Natural killer cell (primary cell): ENCODE measurements around the gene CFAP300. TPM values are rescaled to one million over a fixed set of nuclear protein-coding genes. Genes with fewer than 3 reads are reported as not detected.

Source experiments
- ATAC-seq, 3 donors: fragments of 150-1000 bp in 2 of 3; fragments of 200-7000 bp in 1 of 3; cut with Tn5 transposase; 1 replicate in 1 of 3; 2 replicates in 2 of 3; pipeline ENCODE4 v1.10.0; 2021; ENCODE audit warnings: mild to moderate bottlenecking in 2 of 3, moderate library complexity in 2 of 3
- DNase-seq, 2 donors: peaks; one replicate each; pipeline versions ENCODE4 v3.0.0 to v3.0.0-alpha.2; 2013 to 2021; ENCODE audit warnings: mixed read lengths in 1 of 2
- H3K27ac ChIP-seq: one replicate; pipeline ENCODE4 v1.5.1; 2013; ENCODE audit warnings: mild to moderate bottlenecking, low read length
- H3K27me3 ChIP-seq: one replicate; pipeline ENCODE4 v1.6.1; 2013; ENCODE audit warnings: low read length; ENCODE audit not compliant: control insufficient read depth, insufficient read depth
- H3K36me3 ChIP-seq: one replicate; pipeline ENCODE4 v1.6.1; 2013; ENCODE audit warnings: low read length; ENCODE audit not compliant: control insufficient read depth, insufficient read depth
- H3K4me1 ChIP-seq: one replicate; pipeline ENCODE4 v1.6.1; 2013; ENCODE audit warnings: low read length; ENCODE audit not compliant: control insufficient read depth, insufficient read depth
- H3K4me3 ChIP-seq: one replicate; pipeline ENCODE4 v1.5.1; 2013; ENCODE audit warnings: low read length
- H3K9me3 ChIP-seq: one replicate; pipeline ENCODE4 v1.6.1; 2013; ENCODE audit warnings: low read length; ENCODE audit not compliant: control insufficient read depth, insufficient read depth
- H3K27ac Mint-ChIP-seq, 2 donors: one replicate each; pipeline ENCODE4 v1.8.0; 2022; ENCODE audit warnings: mild to moderate bottlenecking in 2 of 2, mixed read lengths in 2 of 2, moderate library complexity in 1 of 2
- H3K27me3 Mint-ChIP-seq, 2 donors: one replicate each; pipeline ENCODE4 v1.8.0; 2022; ENCODE audit warnings: low read depth in 2 of 2, mixed read lengths in 2 of 2
- H3K36me3 Mint-ChIP-seq: one replicate; pipeline ENCODE4 v1.8.0; 2022; ENCODE audit warnings: mixed read lengths
- H3K4me1 Mint-ChIP-seq, 2 donors: one replicate each; pipeline ENCODE4 v1.8.0; 2022; ENCODE audit warnings: mixed read lengths in 2 of 2
- H3K4me3 Mint-ChIP-seq: one replicate; pipeline ENCODE4 v1.8.0; 2022; ENCODE audit warnings: mild to moderate bottlenecking, moderate library complexity, mixed read lengths
- H3K9me3 Mint-ChIP-seq, 2 donors: one replicate each; pipeline ENCODE4 v1.8.0; 2022; ENCODE audit warnings: mixed read lengths in 2 of 2
- WGBS: methylation state at CpG from one replicate; pipeline ENCODE4 v1.1.7; 2013; ENCODE audit warnings: missing lambda C conversion rate; ENCODE audit not compliant: insufficient coverage; 5-methylcytosine and 5-hydroxymethylcytosine counted together
- intact Hi-C: fragments of 100-400 bp; cut with micrococcal nuclease; formaldehyde crosslinking; loops from one replicate; pipeline ENCODE4 v1.14.2; 2022
- total RNA-seq, 4 donors: library from RNA; stranded (reverse); fragments of 120-200 nt in 1 of 4; gene quantifications; one replicate each; pipeline versions ENCODE4 v1.2.3 to v1.2.4, GENCODE V29; 2013 to 2022
- TF ChIP-seq, protein P1 (sequence below): fragments of 200-600 bp; IDR thresholded peaks from one replicate; pipeline ENCODE4 v1.8.0; 2022; ENCODE audit warnings: antibody characterized with exemption

CFAP300 gene
- total RNA-seq, 3 donors from 2014 or later (not counting 1 experiment from before 2014, with no cell fraction given) = not detected

DNA sequence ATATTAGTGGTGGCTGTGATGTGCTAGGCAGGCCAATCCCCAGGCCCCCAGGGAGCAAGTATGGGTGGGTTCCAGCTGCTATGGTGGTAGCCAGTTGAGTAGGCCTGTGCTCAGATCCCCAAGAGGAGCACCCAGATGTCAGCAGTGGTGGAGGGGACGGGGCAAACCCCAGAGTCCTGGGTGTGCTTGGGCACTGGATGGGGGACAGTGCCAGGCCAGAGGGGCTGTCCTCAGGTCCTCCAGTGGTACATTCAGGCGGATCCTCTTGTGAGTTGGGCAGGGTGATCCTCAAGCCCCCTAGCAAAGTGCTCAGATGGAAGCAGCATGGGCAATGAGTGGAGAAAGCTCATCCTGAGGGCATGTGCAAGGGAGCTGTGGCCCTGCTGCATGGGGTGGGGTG lies 26.0 kb downstream of the CFAP300 start:
- TF ChIP-seq, protein P1, sequence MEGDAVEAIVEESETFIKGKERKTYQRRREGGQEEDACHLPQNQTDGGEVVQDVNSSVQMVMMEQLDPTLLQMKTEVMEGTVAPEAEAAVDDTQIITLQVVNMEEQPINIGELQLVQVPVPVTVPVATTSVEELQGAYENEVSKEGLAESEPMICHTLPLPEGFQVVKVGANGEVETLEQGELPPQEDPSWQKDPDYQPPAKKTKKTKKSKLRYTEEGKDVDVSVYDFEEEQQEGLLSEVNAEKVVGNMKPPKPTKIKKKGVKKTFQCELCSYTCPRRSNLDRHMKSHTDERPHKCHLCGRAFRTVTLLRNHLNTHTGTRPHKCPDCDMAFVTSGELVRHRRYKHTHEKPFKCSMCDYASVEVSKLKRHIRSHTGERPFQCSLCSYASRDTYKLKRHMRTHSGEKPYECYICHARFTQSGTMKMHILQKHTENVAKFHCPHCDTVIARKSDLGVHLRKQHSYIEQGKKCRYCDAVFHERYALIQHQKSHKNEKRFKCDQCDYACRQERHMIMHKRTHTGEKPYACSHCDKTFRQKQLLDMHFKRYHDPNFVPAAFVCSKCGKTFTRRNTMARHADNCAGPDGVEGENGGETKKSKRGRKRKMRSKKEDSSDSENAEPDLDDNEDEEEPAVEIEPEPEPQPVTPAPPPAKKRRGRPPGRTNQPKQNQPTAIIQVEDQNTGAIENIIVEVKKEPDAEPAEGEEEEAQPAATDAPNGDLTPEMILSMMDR = no peak
- H3K4me1 Mint-ChIP-seq = no peaks in the 10 kb centered on the region
- no peak overlapping the region for H3K4me3 Mint-ChIP-seq
- DNase-seq (no peak), ATAC-seq (no peak)
- H3K27me3 Mint-ChIP-seq = peaks cover 0 to 5% of the 10 kb centered on the region in 2 donors
- Histone ChIP-seq H3K27me3 (peaks cover 3% of the 10 kb centered on the region), H3K4me1 (no peaks in the 10 kb centered on the region), H3K9me3 (peaks cover 14% of the 10 kb centered on the region), H3K4me3 (no peak overlapping the region), H3K27ac (no peak overlapping the region), H3K36me3 (no peaks in the 10 kb centered on the region)
- intact Hi-C loops = no loop called here
- peaks cover 11% of the 10 kb centered on the region for H3K36me3 Mint-ChIP-seq
- no peak overlapping the region for H3K27ac Mint-ChIP-seq
- 90% methylated on average over 2 of the region's 2 CpGs for WGBS
- H3K9me3 Mint-ChIP-seq = peaks cover 8 to 22% of the 10 kb centered on the region in 2 donors

DNA sequence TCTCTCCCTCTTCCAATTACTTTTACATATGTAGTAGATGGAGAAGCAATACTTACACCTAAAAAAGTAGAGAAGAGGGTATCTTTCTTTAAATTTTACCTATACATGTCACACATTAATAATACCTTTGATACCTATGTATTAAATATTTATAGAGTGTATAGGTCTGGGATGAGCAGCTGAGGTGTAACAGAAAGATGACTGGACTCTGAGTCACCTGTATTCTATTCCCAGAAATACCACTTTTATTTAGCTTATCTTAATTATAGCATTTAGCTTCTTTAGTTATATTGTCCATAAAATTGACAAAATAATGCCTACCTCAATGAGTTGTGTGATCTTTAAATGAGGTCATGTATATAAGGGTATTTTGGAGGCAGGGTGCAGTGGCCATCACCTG lies 32.4 kb downstream of the CFAP300 start:
- TF ChIP-seq, protein P1 = no peak
- no peak for DNase-seq
- no peaks in the 10 kb centered on the region for H3K9me3 ChIP-seq
- Mint-ChIP-seq H3K27me3 (peaks cover 0 to 5% of the 10 kb centered on the region in 2 donors), H3K36me3 (no peaks in the 10 kb centered on the region), H3K4me3 (no peak overlapping the region), H3K9me3 (peaks cover 0 to 3% of the 10 kb centered on the region in 2 donors), H3K4me1 (no peaks in the 10 kb centered on the region), H3K27ac (no peak overlapping the region)
- ATAC-seq = no peak
- peaks cover 3% of the 10 kb centered on the region for H3K27me3 ChIP-seq
- no peaks in the 10 kb centered on the region for H3K36me3 ChIP-seq
- H3K27ac ChIP-seq = no peak overlapping the region
- no peak overlapping the region for H3K4me3 ChIP-seq
- H3K4me1 ChIP-seq = no peaks in the 10 kb centered on the region
- intact Hi-C loops = no loop called here

- Mint-ChIP-seq H3K27ac (no peak overlapping the region), H3K9me3 (no peaks in the 10 kb centered on the region), H3K27me3 (peaks cover 0 to 3% of the 10 kb centered on the region in 2 donors), H3K4me1 (no peaks in the 10 kb centered on the region), H3K4me3 (no peak overlapping the region), H3K36me3 (no peaks in the 10 kb centered on the region)
- H3K27me3 ChIP-seq = peaks cover 3% of the 10 kb centered on the region
- H3K27ac ChIP-seq = no peak overlapping the region
- no peak overlapping the region for H3K4me3 ChIP-seq
- H3K9me3 ChIP-seq = no peaks in the 10 kb centered on the region
- DNase-seq = no peak
- intact Hi-C loops = no loop called here
- ATAC-seq = no peak
- H3K36me3 ChIP-seq = no peaks in the 10 kb centered on the region
- TF ChIP-seq, protein P1 = no peak
- 83% methylated on average over 7 of the region's 7 CpGs for WGBS
- no peaks in the 10 kb centered on the region for H3K4me1 ChIP-seq
Measured at GRCh38 chr11:102081313-102081712, 34.1 kb downstream of the CFAP300 start.

DNA sequence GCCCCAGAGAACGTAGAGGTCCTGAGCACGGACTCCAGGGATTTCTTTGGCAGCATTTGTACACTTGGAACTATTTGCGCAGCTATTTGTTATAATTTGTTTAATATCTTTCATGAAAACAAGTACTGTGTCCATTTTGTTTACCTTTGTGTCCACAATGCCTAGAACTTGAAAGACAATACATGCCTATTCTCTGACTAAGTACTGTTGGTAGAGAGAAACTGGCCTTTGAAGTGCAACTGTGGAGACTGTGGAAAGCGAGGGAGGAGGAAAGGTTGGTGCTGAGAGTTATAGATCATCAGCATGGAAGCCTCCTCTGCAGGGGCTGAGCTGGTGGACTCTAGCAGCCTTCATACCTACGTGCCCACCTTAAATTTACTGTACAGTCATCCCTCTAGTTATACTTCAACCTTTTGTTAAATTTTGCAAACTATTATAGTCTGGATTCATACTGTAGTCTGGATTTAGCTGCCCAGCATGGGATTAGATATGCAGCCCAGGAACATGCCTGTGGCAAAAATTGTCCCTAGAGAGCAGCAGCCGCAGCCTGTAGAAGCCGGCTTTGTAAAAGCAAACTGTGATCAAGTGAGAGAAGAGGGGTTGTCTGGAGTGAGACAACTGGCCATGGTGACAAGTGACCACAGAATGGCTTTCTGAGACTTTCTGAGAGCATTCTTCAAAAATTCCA lies 38.8 kb downstream of the CFAP300 start:
- ATAC-seq (no peak), DNase-seq (no peak)
- H3K4me3 ChIP-seq = no peak overlapping the region
- TF ChIP-seq, protein P1 = no peak
- H3K36me3 ChIP-seq = no peaks in the 10 kb centered on the region
- intact Hi-C loops = no loop called here
- peaks cover 0 to 3% of the 10 kb centered on the region in 2 donors for H3K9me3 Mint-ChIP-seq
- WGBS = 93% methylated on average over 7 of the region's 7 CpGs
- no peak overlapping the region for H3K27ac ChIP-seq
- no peaks in the 10 kb centered on the region for H3K4me1 Mint-ChIP-seq
- H3K27ac Mint-ChIP-seq = no peak overlapping the region
- no peaks in the 10 kb centered on the region for H3K36me3 Mint-ChIP-seq
- H3K4me3 Mint-ChIP-seq = no peak overlapping the region
- H3K27me3 ChIP-seq = no peaks in the 10 kb centered on the region
- H3K4me1 ChIP-seq = no peaks in the 10 kb centered on the region
- no peaks in the 10 kb centered on the region for H3K9me3 ChIP-seq
- peaks cover 0 to 2% of the 10 kb centered on the region in 2 donors for H3K27me3 Mint-ChIP-seq
